Mammary epithelial cell (primary cell): ENCODE results near the gene FFAR1.

Experiments used
- EZH2 ChIP-seq: IDR thresholded peaks from 2 replicates; pipeline ENCODE4 v1.6.1; 2012; ENCODE audit warnings: low read length, inconsistent platforms, borderline replicate concordance
- TF ChIP-seq, protein P1 (sequence below), 2 donors: IDR thresholded peaks in 1 of 2; conservative IDR thresholded peaks in 1 of 2; 2 replicates each; pipeline ENCODE4 v1.5.1; 2011 to 2012; ENCODE audit warnings: inconsistent platforms in 2 of 2, low read length in 2 of 2, mild to moderate bottlenecking in 2 of 2, control low read depth in 1 of 2, low read depth in 1 of 2; ENCODE audit not compliant: insufficient read depth in 1 of 2; ENCODE audit errors: extremely low read depth in 1 of 2

DNA sequence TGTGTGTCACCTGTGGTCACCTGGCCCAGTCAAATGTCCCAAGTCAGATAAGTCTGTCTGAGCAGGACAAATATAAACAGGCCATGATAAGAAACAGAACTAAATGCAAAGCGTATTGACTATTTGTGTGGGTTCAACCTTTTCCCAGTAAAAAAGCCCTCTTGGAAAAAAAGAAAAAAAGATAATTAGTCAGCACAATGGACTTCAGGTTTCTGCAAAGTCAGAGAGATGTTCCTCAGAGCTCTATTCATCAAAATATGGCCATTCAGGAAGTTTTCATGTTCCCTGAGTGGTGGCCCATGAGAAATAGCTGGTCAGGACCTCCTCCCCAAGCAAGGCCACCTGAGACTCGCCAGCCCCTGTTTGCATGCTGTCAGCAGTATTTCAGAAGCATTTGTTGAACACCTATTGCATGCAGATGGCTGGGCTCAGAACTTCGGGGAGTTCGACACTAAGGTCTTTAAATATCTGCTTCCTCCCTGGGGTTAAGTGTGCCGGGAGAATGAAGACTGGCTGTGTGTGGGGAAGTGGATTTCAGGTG is 13.2 kb downstream of the FFAR1 start:
- TF ChIP-seq, protein P1, sequence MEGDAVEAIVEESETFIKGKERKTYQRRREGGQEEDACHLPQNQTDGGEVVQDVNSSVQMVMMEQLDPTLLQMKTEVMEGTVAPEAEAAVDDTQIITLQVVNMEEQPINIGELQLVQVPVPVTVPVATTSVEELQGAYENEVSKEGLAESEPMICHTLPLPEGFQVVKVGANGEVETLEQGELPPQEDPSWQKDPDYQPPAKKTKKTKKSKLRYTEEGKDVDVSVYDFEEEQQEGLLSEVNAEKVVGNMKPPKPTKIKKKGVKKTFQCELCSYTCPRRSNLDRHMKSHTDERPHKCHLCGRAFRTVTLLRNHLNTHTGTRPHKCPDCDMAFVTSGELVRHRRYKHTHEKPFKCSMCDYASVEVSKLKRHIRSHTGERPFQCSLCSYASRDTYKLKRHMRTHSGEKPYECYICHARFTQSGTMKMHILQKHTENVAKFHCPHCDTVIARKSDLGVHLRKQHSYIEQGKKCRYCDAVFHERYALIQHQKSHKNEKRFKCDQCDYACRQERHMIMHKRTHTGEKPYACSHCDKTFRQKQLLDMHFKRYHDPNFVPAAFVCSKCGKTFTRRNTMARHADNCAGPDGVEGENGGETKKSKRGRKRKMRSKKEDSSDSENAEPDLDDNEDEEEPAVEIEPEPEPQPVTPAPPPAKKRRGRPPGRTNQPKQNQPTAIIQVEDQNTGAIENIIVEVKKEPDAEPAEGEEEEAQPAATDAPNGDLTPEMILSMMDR (conservative IDR thresholded peaks at IDR 0.05 in 1 of 2, IDR thresholded peaks at IDR 0.05 in 1 of 2; ENCODE audit: extremely low read depth in 1 of 2, insufficient read depth in 1 of 2, low read depth in 1 of 2, low read length in 2 of 2), result no peak
- no peak for TF ChIP-seq EZH2
